ENCODE results near the gene PICALM. TPM values are rescaled to one million over a fixed set of nuclear protein-coding genes. Genes with fewer than 3 reads are reported as not detected.
A peak's percentile ranks its signal among the peaks of the same experiment; 100 is the strongest.

Gene PICALM, protein sequence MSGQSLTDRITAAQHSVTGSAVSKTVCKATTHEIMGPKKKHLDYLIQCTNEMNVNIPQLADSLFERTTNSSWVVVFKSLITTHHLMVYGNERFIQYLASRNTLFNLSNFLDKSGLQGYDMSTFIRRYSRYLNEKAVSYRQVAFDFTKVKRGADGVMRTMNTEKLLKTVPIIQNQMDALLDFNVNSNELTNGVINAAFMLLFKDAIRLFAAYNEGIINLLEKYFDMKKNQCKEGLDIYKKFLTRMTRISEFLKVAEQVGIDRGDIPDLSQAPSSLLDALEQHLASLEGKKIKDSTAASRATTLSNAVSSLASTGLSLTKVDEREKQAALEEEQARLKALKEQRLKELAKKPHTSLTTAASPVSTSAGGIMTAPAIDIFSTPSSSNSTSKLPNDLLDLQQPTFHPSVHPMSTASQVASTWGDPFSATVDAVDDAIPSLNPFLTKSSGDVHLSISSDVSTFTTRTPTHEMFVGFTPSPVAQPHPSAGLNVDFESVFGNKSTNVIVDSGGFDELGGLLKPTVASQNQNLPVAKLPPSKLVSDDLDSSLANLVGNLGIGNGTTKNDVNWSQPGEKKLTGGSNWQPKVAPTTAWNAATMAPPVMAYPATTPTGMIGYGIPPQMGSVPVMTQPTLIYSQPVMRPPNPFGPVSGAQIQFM
- total RNA-seq (ENCODE audit: unreplicated experiment): 125 TPM
- long read RNA-seq, partial matches to known transcripts: 0 of 3 reads
- long read RNA-seq, other reads (novel, unspliced or antisense): 3 of 3 reads

DNA sequence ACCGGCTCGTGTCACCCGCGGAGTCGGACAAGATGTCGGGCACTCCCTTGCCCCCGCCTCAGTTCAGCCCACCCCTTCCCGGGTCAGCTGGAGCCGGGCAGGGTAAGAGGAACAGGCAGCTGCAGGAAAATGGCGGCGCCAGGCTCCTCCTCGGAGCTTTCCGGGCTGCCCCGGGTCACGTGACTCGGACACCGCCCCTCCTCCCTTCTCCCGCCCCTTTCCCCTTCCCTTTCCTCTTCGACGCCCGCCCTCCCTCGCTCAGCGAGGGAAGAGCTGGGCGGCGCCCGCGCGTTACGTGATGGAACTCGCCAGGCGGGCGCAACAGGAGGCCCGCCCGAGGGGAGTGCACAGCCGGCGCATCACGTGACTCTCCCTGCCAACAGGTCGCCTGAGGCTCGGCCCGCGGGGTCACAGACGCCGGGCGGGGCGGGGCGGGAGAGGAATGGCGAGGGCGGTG, at the start of gene PICALM:
Gene PICALM, minus strand, starts transcription at position 134 of the 457 bp plus-strand sequence. CDS start 304 bp downstream, outside the sequence.
- no peaks in the 10 kb centered on the region for H3K9me3 Mint-ChIP-seq (ENCODE audit: unreplicated experiment)
- DNase-seq (ENCODE audit: low spot score): peak; percentile 97
- TF ChIP-seq, protein P1, sequence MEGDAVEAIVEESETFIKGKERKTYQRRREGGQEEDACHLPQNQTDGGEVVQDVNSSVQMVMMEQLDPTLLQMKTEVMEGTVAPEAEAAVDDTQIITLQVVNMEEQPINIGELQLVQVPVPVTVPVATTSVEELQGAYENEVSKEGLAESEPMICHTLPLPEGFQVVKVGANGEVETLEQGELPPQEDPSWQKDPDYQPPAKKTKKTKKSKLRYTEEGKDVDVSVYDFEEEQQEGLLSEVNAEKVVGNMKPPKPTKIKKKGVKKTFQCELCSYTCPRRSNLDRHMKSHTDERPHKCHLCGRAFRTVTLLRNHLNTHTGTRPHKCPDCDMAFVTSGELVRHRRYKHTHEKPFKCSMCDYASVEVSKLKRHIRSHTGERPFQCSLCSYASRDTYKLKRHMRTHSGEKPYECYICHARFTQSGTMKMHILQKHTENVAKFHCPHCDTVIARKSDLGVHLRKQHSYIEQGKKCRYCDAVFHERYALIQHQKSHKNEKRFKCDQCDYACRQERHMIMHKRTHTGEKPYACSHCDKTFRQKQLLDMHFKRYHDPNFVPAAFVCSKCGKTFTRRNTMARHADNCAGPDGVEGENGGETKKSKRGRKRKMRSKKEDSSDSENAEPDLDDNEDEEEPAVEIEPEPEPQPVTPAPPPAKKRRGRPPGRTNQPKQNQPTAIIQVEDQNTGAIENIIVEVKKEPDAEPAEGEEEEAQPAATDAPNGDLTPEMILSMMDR (IDR thresholded peaks at IDR 0.05; ENCODE audit: unreplicated experiment): no peak
- H3K27ac Mint-ChIP-seq (ENCODE audit: unreplicated experiment): peak within 1 kb of the TSS; percentile 99
- H3K27me3 Mint-ChIP-seq (ENCODE audit: unreplicated experiment): peaks cover 16% of the 10 kb centered on the region
- peaks cover 16% of the 10 kb centered on the region for H3K36me3 Mint-ChIP-seq (ENCODE audit: low read depth, unreplicated experiment)
- H3K4me3 Mint-ChIP-seq (ENCODE audit: unreplicated experiment): peak within 1 kb of the TSS; percentile 98
- peaks cover 38% of the 10 kb centered on the region for H3K4me1 Mint-ChIP-seq (ENCODE audit: unreplicated experiment)

DNA sequence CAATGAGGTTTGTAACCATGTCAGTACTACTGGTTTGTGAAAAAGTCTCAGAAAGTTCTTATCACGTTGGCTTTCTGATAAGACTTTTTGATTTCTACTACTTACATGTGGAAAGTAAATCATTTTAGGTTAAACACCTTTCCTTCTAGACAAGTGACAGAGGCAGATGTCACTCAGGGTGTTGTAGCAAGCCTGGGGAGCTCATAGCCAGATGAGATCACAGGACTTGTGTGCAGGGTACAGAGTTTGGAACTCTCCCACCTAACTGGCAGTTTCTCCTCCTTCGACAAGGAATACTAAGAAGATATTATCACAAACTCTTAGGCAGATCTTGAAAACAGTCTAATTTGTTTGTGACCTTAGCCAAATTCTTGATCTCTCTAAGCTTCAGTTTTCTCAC, 49.4 kb upstream of the PICALM start:
- DNase-seq (ENCODE audit: low spot score): no peak
- no peaks in the 10 kb centered on the region for H3K36me3 Mint-ChIP-seq (ENCODE audit: low read depth, unreplicated experiment)
- TF ChIP-seq, protein P1 (IDR thresholded peaks at IDR 0.05; ENCODE audit: unreplicated experiment): no peak
- H3K27ac Mint-ChIP-seq (ENCODE audit: unreplicated experiment): no peak overlapping the region
- peaks cover 3% of the 10 kb centered on the region for H3K4me1 Mint-ChIP-seq (ENCODE audit: unreplicated experiment)
- H3K4me3 Mint-ChIP-seq (ENCODE audit: unreplicated experiment): no peak overlapping the region
- peaks cover 4% of the 10 kb centered on the region for H3K27me3 Mint-ChIP-seq (ENCODE audit: unreplicated experiment)
- no peaks in the 10 kb centered on the region for H3K9me3 Mint-ChIP-seq (ENCODE audit: unreplicated experiment)

DNA sequence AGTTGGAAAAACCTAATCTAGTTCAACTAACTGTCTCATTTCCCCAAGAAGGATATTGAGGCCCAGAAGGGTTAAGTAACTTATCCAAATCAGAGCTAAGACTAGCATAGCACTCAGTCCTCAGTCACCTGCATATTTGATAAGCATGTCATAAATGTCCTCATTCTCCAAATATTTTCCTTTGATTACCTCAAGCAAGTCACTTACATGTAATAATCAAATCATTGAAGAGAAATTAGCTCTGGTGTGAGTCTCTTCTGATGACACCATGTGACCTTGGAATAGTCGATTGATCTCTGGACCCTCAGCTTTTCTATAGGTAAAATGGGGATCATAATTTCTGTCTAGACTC, 48.8 kb upstream of the PICALM start:
- Mint-ChIP-seq H3K9me3 (ENCODE audit: unreplicated experiment) (no peaks in the 10 kb centered on the region), H3K4me1 (ENCODE audit: unreplicated experiment) (peaks cover 3% of the 10 kb centered on the region), H3K27ac (ENCODE audit: unreplicated experiment) (no peak overlapping the region), H3K36me3 (ENCODE audit: low read depth, unreplicated experiment) (no peaks in the 10 kb centered on the region), H3K4me3 (ENCODE audit: unreplicated experiment) (no peak overlapping the region), H3K27me3 (ENCODE audit: unreplicated experiment) (peaks cover 4% of the 10 kb centered on the region)
- no peak for DNase-seq (ENCODE audit: low spot score)
- TF ChIP-seq, protein P1 (IDR thresholded peaks at IDR 0.05; ENCODE audit: unreplicated experiment): no peak

DNA sequence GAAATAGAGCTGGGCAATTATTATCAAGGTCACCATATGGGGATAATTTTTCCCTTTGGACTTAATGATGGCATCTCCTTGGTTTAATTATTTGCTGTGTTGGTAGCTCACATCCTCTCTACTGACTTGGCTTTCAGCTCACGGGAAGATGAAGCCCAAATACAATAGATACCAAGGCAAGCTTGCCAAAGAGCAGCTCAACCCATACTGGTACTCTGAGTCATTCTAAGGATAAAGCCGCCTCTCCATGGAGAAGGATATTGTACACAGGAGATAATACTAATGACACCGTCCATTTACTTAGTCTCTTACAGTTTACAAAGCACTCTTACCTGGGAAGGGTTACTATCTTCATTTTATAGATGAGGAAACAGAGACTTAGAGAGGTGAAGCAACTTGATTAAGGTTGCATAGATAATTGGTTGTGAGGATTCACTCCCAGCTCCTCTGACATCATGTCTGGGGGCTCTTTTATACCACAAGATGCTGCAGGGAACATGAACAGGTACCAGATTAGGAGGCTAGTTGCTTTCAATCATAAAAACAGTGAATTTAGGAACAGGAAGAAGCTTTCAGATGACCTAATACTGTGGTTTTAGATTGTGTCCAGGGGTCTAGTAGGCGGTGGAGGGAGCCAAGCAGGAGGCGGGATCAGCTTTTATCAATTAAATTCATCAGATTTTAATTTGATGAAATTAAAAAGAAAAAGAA, 48.3 kb upstream of the PICALM start:
- no peak for DNase-seq (ENCODE audit: low spot score)
- TF ChIP-seq, protein P1 (IDR thresholded peaks at IDR 0.05; ENCODE audit: unreplicated experiment): no peak
- Mint-ChIP-seq H3K4me1 (ENCODE audit: unreplicated experiment) (peaks cover 3% of the 10 kb centered on the region), H3K36me3 (ENCODE audit: low read depth, unreplicated experiment) (no peaks in the 10 kb centered on the region), H3K27ac (ENCODE audit: unreplicated experiment) (no peak overlapping the region), H3K9me3 (ENCODE audit: unreplicated experiment) (peaks cover 4% of the 10 kb centered on the region), H3K4me3 (ENCODE audit: unreplicated experiment) (no peak overlapping the region), H3K27me3 (ENCODE audit: unreplicated experiment) (peaks cover 4% of the 10 kb centered on the region)
